HepG2 (cell line): ENCODE data around the gene CLIC4. TPM values are rescaled to one million over a fixed set of nuclear protein-coding genes. Genes with fewer than 3 reads are reported as not detected.

ENCODE experiments used
- ATAC-seq: fragments of 200-7000 bp; cut with Tn5 transposase; 3 replicates; pipeline ENCODE4 v1.9.1; 2020; ENCODE audit warnings: mild to moderate bottlenecking, moderate library complexity
- BruUV-seq: library from RNA; stranded (reverse); fragments of 400-500 nt; replicated peaks from 2 replicates; lab custom pipeline; 2021; lab: Mats Ljungman, UMichigan
- CTCF ChIA-PET: fragments of 300-600 bp; formaldehyde crosslinking; extraction: SDS; loops from one replicate; lab custom pipeline; 2021; ENCODE audit warnings: low total read pairs, inconsistent platforms, low intra/inter-chr PET ratio; lab: Yijun Ruan, JAX
- POLR2A ChIA-PET: fragments of 350-600 bp; sonication (Branson Sonifier 250); formaldehyde crosslinking; loops from one replicate; lab custom pipeline; 2020; ENCODE audit warnings: antibody characterized with exemption, inconsistent platforms; lab: Yijun Ruan, JAX
- DNase-seq: peaks from one replicate; pipeline ENCODE4 v3.0.0-alpha.2; 2015; ENCODE audit warnings: low spot score
- FAIRE-seq: peaks from 3 replicates; lab custom pipeline; 2011; peaks lifted over from hg19 to GRCh38; lab: Jason Lieb, UNC
- H2AFZ ChIP-seq: one replicate; pipeline ENCODE4 v1.6.1; 2011; ENCODE audit warnings: low read length, inconsistent platforms
- H3K27ac ChIP-seq: fragments of 300-600 bp; 3 replicates; pipeline ENCODE4 v1.8.0; 2011; ENCODE audit warnings: mixed run types, mild to moderate bottlenecking, mixed read lengths, low read length, inconsistent platforms; ENCODE audit not compliant: insufficient read depth; ENCODE audit errors: extremely low read length
- H3K27me3 ChIP-seq, 2 experiments: fragments of 200-600 bp in 1 of 2; 2 replicates in 1 of 2; 3 replicates in 1 of 2; pipeline versions ENCODE4 v1.6.0 to v1.8.0; 2011; ENCODE audit warnings: low read length in 2 of 2, mild to moderate bottlenecking in 2 of 2, moderate library complexity in 2 of 2, inconsistent platforms in 1 of 2; ENCODE audit not compliant: insufficient read depth in 2 of 2, control insufficient read depth in 1 of 2
- H3K36me3 ChIP-seq, 2 experiments: fragments of 200-600 bp in 1 of 2; replicated peaks in 1 of 2; 2 replicates in 1 of 2; 3 replicates in 1 of 2; pipeline versions ENCODE4 v1.5.1 to v1.8.0; 2011; ENCODE audit warnings: low read length in 2 of 2, inconsistent platforms in 1 of 2; ENCODE audit not compliant: insufficient read depth in 2 of 2, control insufficient read depth in 1 of 2
- H3K4me1 ChIP-seq: 2 replicates; pipeline ENCODE4 v1.5.1; 2012; ENCODE audit warnings: low read length, inconsistent platforms; ENCODE audit not compliant: insufficient read depth
- H3K4me2 ChIP-seq: 2 replicates; pipeline ENCODE4 v1.6.0; 2011; ENCODE audit warnings: low read depth, low read length, inconsistent platforms
- H3K4me3 ChIP-seq, 3 experiments: fragments of 200-600 bp in 1 of 3; sonication (generic), shearing (Covaris generic) in 1 of 3; replicated peaks in 1 of 3; 2 replicates each; pipeline ENCODE4 v1.5.1; 2011 to 2016; ENCODE audit warnings: low read length in 3 of 3, inconsistent platforms in 2 of 3, low read depth in 2 of 3, mild to moderate bottlenecking in 2 of 3, control low read depth in 1 of 3, mixed read lengths in 1 of 3; ENCODE audit not compliant: insufficient read depth in 1 of 3
- H3K79me2 ChIP-seq: one replicate; pipeline ENCODE4 v1.6.1; 2011; ENCODE audit warnings: low read length, inconsistent platforms; ENCODE audit not compliant: insufficient read depth
- H3K9ac ChIP-seq: 2 replicates; pipeline ENCODE4 v1.6.0; 2011; ENCODE audit warnings: mild to moderate bottlenecking, low read depth, low read length, inconsistent platforms; ENCODE audit not compliant: insufficient read depth
- H3K9me3 ChIP-seq: 2 replicates; pipeline ENCODE4 v1.5.1; 2012; ENCODE audit warnings: mild to moderate bottlenecking, low read length
- H4K20me1 ChIP-seq: 2 replicates; pipeline ENCODE4 v1.6.0; 2011; ENCODE audit warnings: inconsistent platforms, mild to moderate bottlenecking, low read length, moderate library complexity; ENCODE audit not compliant: insufficient read depth
- AGO1 ChIP-seq: fragments of 200-400 bp; formaldehyde crosslinking; IDR thresholded peaks from 2 replicates; pipeline ENCODE4 v1.6.1; 2017; ENCODE audit warnings: mild to moderate bottlenecking, low read depth, low read length, moderate library complexity; ENCODE audit not compliant: poor library complexity, severe bottlenecking
- ELF1 ChIP-seq: sonication (generic); formaldehyde crosslinking; IDR thresholded peaks from 2 replicates; pipeline ENCODE4 v1.4.0; 2020; ENCODE audit warnings: missing genetic modification reagents
- FOSL2 ChIP-seq: sonication (generic); formaldehyde crosslinking; IDR thresholded peaks from 2 replicates; pipeline ENCODE4 v1.4.0; 2020; ENCODE audit warnings: missing genetic modification reagents
- MTF2 ChIP-seq: sonication (generic); formaldehyde crosslinking; IDR thresholded peaks from 2 replicates; pipeline ENCODE4 v1.5.0; 2020; ENCODE audit warnings: missing genetic modification reagents, borderline replicate concordance
- NFIC ChIP-seq: IDR thresholded peaks from 2 replicates; pipeline ENCODE4 v1.6.1; 2012; ENCODE audit warnings: mild to moderate bottlenecking, low read length, inconsistent platforms
- SKI ChIP-seq: fragments of 450-650 bp; IDR thresholded peaks from one replicate; pipeline ENCODE4 v1.6.1; 2018; ENCODE audit warnings: mild to moderate bottlenecking; ENCODE audit not compliant: partially characterized antibody
- SOX6 ChIP-seq, 2 experiments: fragments of 450-650 bp in 1 of 2; sonication (generic) in 1 of 2; formaldehyde crosslinking in 1 of 2; IDR thresholded peaks; 2 replicates each; pipeline versions ENCODE4 v1.4.0 to v1.6.1; 2017 to 2020; ENCODE audit warnings: antibody characterized with exemption in 1 of 2, mild to moderate bottlenecking in 1 of 2, missing genetic modification reagents in 1 of 2
- WGBS: methylation state at CpG from one replicate; pipeline ENCODE4 v1.1.6; 2017; ENCODE audit warnings: low lambda C conversion rate; 5-methylcytosine and 5-hydroxymethylcytosine counted together
- in situ Hi-C: cut with HindIII; loops from 2 replicates; pipeline ENCODE4 v1.10.0; 2017; ENCODE audit warnings: low pct_unique_long_range_greater_than_20kb; ENCODE audit not compliant: extremely low pct_ligation_motif_present
- intact Hi-C: fragments of 100-400 bp; cut with micrococcal nuclease; formaldehyde crosslinking; loops from one replicate; pipeline ENCODE4 v1.10.0; 2022; ENCODE audit not compliant: unreplicated experiment
- polyA plus RNA-seq, 8 experiments: library from polyadenylated mRNA; depleted of rRNA in 3 of 8; stranded (reverse) in 7 of 8; unstranded in 1 of 8; fragments of >200 nt; fragmentation: Illumina TruSeq in 4 of 8; extraction: Trizol in 4 of 8; gene quantifications; 2 replicates each; pipeline versions ENCODE4 v1.2.1 to v1.2.3, GENCODE V29; 2011 to 2016; ENCODE audit warnings: low read depth in 4 of 8, missing spikeins in 1 of 8, mixed read lengths in 1 of 8; ENCODE audit not compliant: insufficient read depth in 1 of 8
- total RNA-seq, 5 experiments: library from RNA; depleted of rRNA; stranded (reverse); fragments of >200 nt; fragmentation: Illumina TruSeq; extraction: Trizol; gene quantifications; 2 replicates each; pipeline ENCODE4 v1.2.3, GENCODE V29; 2016; ENCODE audit warnings: low read depth in 1 of 5
- TF ChIP-seq, protein P1 (sequence below): sonication (generic); formaldehyde crosslinking; IDR thresholded peaks from 2 replicates; pipeline ENCODE4 v1.4.0; 2020; ENCODE audit warnings: missing genetic modification reagents, borderline replicate concordance

CLIC4 gene
- total and polyA plus RNA-seq, 2 of the 13 experiments (the other 11 are each of a cell fraction or from before 2014, with no cell fraction given) = 23.3 to 77.4 TPM

GRCh38 chr1:24707687-24708086, 37.6 kb upstream of the CLIC4 start:
- no peak for DNase-seq
- intact Hi-C loops = no loop called here
- no peaks in the 10 kb centered on the region for H3K27me3 ChIP-seq
- CTCF ChIA-PET = no interaction called here
- no peak overlapping the region for H3K9ac ChIP-seq
- TF ChIP-seq AGO1 (no peak), SKI (no peak), ELF1 (CRISPR knock-in tag) (no peak), SOX6 (IDR thresholded peaks at IDR 0.05) (no peak), SOX6 (CRISPR knock-in tag; IDR thresholded peaks at IDR 0.05) (no peak), MTF2 (CRISPR knock-in tag) (no peak), NFIC (no peak), FOSL2 (CRISPR knock-in tag) (peak; percentile 40; the same call in 1 of the 2 replicates)
- TF ChIP-seq, protein P1, sequence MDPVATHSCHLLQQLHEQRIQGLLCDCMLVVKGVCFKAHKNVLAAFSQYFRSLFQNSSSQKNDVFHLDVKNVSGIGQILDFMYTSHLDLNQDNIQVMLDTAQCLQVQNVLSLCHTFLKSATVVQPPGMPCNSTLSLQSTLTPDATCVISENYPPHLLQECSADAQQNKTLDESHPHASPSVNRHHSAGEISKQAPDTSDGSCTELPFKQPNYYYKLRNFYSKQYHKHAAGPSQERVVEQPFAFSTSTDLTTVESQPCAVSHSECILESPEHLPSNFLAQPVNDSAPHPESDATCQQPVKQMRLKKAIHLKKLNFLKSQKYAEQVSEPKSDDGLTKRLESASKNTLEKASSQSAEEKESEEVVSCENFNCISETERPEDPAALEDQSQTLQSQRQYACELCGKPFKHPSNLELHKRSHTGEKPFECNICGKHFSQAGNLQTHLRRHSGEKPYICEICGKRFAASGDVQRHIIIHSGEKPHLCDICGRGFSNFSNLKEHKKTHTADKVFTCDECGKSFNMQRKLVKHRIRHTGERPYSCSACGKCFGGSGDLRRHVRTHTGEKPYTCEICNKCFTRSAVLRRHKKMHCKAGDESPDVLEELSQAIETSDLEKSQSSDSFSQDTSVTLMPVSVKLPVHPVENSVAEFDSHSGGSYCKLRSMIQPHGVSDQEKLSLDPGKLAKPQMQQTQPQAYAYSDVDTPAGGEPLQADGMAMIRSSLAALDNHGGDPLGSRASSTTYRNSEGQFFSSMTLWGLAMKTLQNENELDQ (CRISPR knock-in tag) = no peak
- TF ChIP-seq, all 625 proteins: peak for 1
- Histone ChIP-seq H3K9me3 (no peaks in the 10 kb centered on the region), H3K4me1 (peaks cover 55% of the 10 kb centered on the region), H3K36me3 (no peaks in the 10 kb centered on the region), H2AFZ (no peak overlapping the region), H3K27ac (no peak overlapping the region), H3K4me2 (no peak overlapping the region), H4K20me1 (no peaks in the 10 kb centered on the region), H3K79me2 (no peaks in the 10 kb centered on the region), H3K4me3 (no peak overlapping the region)
- no peak for FAIRE-seq
- in situ Hi-C loops = no loop called here
- WGBS = 50% methylated on average over 2 of the region's 4 CpGs
- BruUV-seq = no TSS peak
- POLR2A ChIA-PET = interaction anchor here (3.8 kb wide), 1 partner anchor 16 kb away, joined by 84 read pairs; no protein-coding TSS in a partner anchor
- no peak for ATAC-seq
